DOHH2 (cell line): ENCODE data around the gene DNAJC4.

Experiments
- H3F3A ChIP-seq: fragments of 200-600 bp; sonication (generic), shearing (Covaris generic); 2 replicates; pipeline ENCODE4 v1.6.0; 2016; ENCODE audit warnings: antibody characterized with exemption, mild to moderate bottlenecking; ENCODE audit not compliant: control insufficient read depth, insufficient read depth
- H3K27ac ChIP-seq: fragments of 200-600 bp; sonication (generic); 2 replicates; pipeline ENCODE4 v1.5.1; 2014; ENCODE audit warnings: low read depth, mild to moderate bottlenecking, low read length, moderate library complexity
- H3K27me3 ChIP-seq: fragments of 200-600 bp; sonication (generic); 2 replicates; pipeline ENCODE4 v1.6.1; 2014; ENCODE audit warnings: mild to moderate bottlenecking, low read length, mixed read lengths; ENCODE audit not compliant: control insufficient read depth
- H3K36me3 ChIP-seq: fragments of 200-600 bp; sonication (generic); 2 replicates; pipeline ENCODE4 v1.6.1; 2014; ENCODE audit warnings: mild to moderate bottlenecking, low read length, moderate library complexity, mixed read lengths; ENCODE audit not compliant: control insufficient read depth
- H3K4me1 ChIP-seq: fragments of 200-600 bp; sonication (generic); 2 replicates; pipeline ENCODE4 v1.6.1; 2014; ENCODE audit warnings: mild to moderate bottlenecking, low read length, mixed read lengths; ENCODE audit not compliant: control insufficient read depth
- H3K4me2 ChIP-seq: fragments of 200-600 bp; sonication (generic); 2 replicates; pipeline ENCODE4 v1.6.0; 2014; ENCODE audit warnings: mild to moderate bottlenecking, low read length, moderate library complexity
- H3K4me3 ChIP-seq: fragments of 200-600 bp; sonication (generic); 2 replicates; pipeline ENCODE4 v1.5.1; 2014; ENCODE audit warnings: mild to moderate bottlenecking, low read length, mixed read lengths
- H3K79me2 ChIP-seq: fragments of 200-600 bp; sonication (generic); 2 replicates; pipeline ENCODE4 v1.6.1; 2014; ENCODE audit warnings: mild to moderate bottlenecking, low read length, mixed read lengths; ENCODE audit not compliant: control insufficient read depth
- H3K9me2 ChIP-seq: fragments of 200-600 bp; sonication (generic); replicated peaks from 2 replicates; pipeline ENCODE4 v1.6.1; 2014; ENCODE audit warnings: mild to moderate bottlenecking, low read length, mixed read lengths; ENCODE audit not compliant: control insufficient read depth
- H3K9me3 ChIP-seq: fragments of 200-600 bp; sonication (generic); 2 replicates; pipeline ENCODE4 v1.6.1; 2014; ENCODE audit warnings: antibody characterized with exemption, low read length, mixed read lengths; ENCODE audit not compliant: control insufficient read depth, insufficient read depth
- H4K20me1 ChIP-seq: fragments of 200-600 bp; sonication (generic); 2 replicates; pipeline ENCODE4 v1.6.0; 2014; ENCODE audit warnings: low read depth, mild to moderate bottlenecking, antibody characterized with exemption, low read length, moderate library complexity; ENCODE audit not compliant: control insufficient read depth, insufficient read depth
- EZH2phosphoT487 ChIP-seq: fragments of 200-600 bp; sonication (generic); IDR thresholded peaks from 2 replicates; pipeline ENCODE4 v1.6.1; 2017; ENCODE audit warnings: borderline replicate concordance, mild to moderate bottlenecking, antibody characterized with exemption, low read length, moderate library complexity, mixed read lengths
- TF ChIP-seq, protein P1 (sequence below): fragments of 200-600 bp; sonication (generic); IDR thresholded peaks from one replicate; pipeline ENCODE4 v1.5.1; 2014; ENCODE audit warnings: antibody characterized with exemption, mild to moderate bottlenecking, low read depth, low read length; ENCODE audit not compliant: poor library complexity, severe bottlenecking

Gene DNAJC4

DNA sequence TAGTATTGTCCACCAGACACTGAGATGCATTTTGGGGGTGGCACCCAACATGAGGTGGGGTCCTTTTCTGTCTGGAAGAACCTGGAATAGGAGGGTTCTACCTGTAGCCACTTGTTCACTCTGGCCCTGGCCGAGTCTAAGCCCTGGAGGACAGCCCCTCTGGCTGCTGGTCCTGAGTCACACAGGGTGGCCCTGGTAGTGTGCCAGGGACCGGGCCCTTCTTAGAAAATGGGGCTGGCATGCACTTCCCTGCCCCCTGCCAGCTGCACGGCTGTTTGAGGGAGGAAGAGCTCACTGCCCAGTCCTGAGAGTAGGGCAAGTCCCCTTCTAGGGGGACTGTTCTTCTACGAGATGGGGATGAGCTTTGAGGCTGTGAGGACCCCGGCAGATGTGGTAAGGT is 23.1 kb downstream of the DNAJC4 start:
- H3K4me2 ChIP-seq: no peak overlapping the region

DNA sequence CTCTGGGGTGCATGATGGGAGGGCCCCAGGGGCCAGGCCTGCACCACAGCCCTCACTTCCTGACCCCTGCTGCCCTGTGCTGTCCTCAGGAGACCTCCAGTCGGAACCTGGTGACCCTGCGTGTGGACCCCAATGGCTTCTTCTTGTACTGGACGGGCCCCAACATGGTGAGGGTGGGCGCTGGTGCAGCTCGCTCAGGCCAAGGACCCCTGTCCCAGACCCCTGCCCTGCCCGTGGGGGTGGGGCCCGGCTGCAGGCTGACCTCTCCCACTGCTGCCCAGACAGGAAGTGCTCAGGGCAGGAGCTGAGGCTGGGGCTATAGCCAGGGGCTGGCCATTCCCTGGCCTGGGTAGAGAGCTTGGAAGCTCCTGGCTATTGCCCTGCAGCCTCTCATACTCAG is 24.0 kb downstream of the DNAJC4 start:
- no peaks in the 10 kb centered on the region for H3K9me3 ChIP-seq
- H3K9me2 ChIP-seq: no peaks in the 10 kb centered on the region
- no peak overlapping the region for H3K27ac ChIP-seq
- TF ChIP-seq, protein P1, sequence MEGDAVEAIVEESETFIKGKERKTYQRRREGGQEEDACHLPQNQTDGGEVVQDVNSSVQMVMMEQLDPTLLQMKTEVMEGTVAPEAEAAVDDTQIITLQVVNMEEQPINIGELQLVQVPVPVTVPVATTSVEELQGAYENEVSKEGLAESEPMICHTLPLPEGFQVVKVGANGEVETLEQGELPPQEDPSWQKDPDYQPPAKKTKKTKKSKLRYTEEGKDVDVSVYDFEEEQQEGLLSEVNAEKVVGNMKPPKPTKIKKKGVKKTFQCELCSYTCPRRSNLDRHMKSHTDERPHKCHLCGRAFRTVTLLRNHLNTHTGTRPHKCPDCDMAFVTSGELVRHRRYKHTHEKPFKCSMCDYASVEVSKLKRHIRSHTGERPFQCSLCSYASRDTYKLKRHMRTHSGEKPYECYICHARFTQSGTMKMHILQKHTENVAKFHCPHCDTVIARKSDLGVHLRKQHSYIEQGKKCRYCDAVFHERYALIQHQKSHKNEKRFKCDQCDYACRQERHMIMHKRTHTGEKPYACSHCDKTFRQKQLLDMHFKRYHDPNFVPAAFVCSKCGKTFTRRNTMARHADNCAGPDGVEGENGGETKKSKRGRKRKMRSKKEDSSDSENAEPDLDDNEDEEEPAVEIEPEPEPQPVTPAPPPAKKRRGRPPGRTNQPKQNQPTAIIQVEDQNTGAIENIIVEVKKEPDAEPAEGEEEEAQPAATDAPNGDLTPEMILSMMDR: no peak
- TF ChIP-seq EZH2phosphoT487: no peak
- H3K27me3 ChIP-seq: no peaks in the 10 kb centered on the region
- H4K20me1 ChIP-seq: peaks cover 5% of the 10 kb centered on the region; the same call in 1 of the 2 replicates
- H3K4me3 ChIP-seq: no peak overlapping the region
- 0 out of 2 replicates have a peak, but pooled peaks cover 5% of the 10 kb centered on the region for H3F3A ChIP-seq
- H3K36me3 ChIP-seq: peaks cover 30% of the 10 kb centered on the region
- H3K4me2 ChIP-seq: no peak overlapping the region
- peaks cover 15% of the 10 kb centered on the region for H3K79me2 ChIP-seq
- peaks cover 29% of the 10 kb centered on the region for H3K4me1 ChIP-seq

More for the DNA sequence above, 23.1 kb downstream of the DNAJC4 start:
- Histone ChIP-seq H3K9me3 (no peaks in the 10 kb centered on the region), H3K9me2 (no peaks in the 10 kb centered on the region), H3K4me3 (no peak overlapping the region), H3K79me2 (peaks cover 15% of the 10 kb centered on the region), H3K27ac (no peak overlapping the region), H3K4me1 (peaks cover 29% of the 10 kb centered on the region), H4K20me1 (peaks cover 5% of the 10 kb centered on the region; the same call in 1 of the 2 replicates), H3K27me3 (no peaks in the 10 kb centered on the region), H3F3A (peaks cover 5% of the 10 kb centered on the region; the same call in 1 of the 2 replicates), H3K36me3 (peaks cover 22% of the 10 kb centered on the region)
- TF ChIP-seq, protein P1: no peak
- TF ChIP-seq EZH2phosphoT487: no peak

DNA sequence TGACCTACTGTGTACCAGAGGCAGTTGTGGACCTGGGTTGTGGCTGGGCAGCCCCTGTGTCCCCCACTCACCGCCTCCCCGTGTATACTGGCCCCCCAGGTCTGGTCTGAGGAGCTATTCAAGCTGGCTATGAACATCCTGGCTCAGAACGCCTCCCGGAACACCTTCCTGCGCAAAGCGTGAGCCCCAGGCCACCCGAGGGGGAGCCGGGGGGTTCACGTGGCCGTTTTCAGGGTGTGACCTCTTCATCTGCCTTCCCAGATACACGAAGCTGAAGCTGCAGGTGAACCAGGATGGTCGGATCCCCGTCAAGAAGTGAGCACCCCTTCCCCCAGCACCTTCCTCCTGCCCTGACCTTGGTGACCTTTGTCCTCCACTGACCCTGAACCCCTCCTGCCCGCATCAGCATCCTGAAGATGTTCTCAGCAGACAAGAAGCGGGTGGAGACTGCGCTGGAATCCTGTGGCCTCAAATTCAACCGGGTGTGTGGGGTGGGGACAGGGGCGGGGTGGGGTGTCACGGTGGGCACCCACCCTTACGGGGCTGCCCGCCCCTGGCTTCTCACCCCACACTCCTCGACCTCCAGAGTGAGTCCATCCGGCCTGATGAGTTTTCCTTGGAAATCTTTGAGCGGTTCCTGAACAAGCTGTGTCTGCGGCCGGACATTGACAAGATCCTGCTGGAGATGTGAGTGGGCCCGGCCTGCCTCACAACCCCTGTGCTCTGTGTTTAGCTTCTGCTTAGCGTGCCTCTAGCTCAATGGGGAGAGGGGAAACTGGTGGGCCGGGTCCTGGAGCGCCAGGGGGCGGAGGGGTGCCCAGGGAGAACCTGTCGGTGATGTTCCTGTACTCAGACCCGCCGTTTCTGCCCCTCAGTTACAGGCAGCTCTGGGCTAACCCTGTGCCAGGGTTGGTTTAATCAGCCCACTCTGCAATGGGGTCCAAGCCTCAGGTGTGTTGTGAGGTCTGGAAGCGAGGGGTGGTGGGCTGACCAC is 25.1 kb downstream of the DNAJC4 start:
- Histone ChIP-seq H3F3A (0 out of 2 replicates have a peak, but pooled peaks cover 5% of the 10 kb centered on the region), H3K4me3 (no peak overlapping the region), H3K27ac (no peak overlapping the region), H3K79me2 (peaks cover 15% of the 10 kb centered on the region), H3K9me2 (no peaks in the 10 kb centered on the region), H3K9me3 (no peaks in the 10 kb centered on the region), H3K27me3 (no peaks in the 10 kb centered on the region), H3K4me2 (no peak overlapping the region), H3K36me3 (peaks cover 39% of the 10 kb centered on the region), H4K20me1 (peaks cover 5% of the 10 kb centered on the region; the same call in 1 of the 2 replicates), H3K4me1 (peaks cover 22% of the 10 kb centered on the region)
- TF ChIP-seq, protein P1: no peak
